ENCODE results near the gene KCTD20. TPM values are rescaled to one million over a fixed set of nuclear protein-coding genes. Genes with fewer than 3 reads are reported as not detected.

The KCTD20 gene
- total RNA-seq, 1 donor from 2014 or later, result 21.9 TPM

- DNase-seq (no peak), ATAC-seq (peak; percentile 69)
- intact Hi-C loops (cut with micrococcal nuclease), result no loop called here
These were observed 45.4 kb downstream of the KCTD20 start for GRCh38 chr6:36488221-36488620.

GRCh38 chr6:36489426-36489825 is 46.6 kb downstream of the KCTD20 start:
- DNase-seq (no peak), ATAC-seq (no peak)
- intact Hi-C loops (cut with micrococcal nuclease), result no loop called here

DNA sequence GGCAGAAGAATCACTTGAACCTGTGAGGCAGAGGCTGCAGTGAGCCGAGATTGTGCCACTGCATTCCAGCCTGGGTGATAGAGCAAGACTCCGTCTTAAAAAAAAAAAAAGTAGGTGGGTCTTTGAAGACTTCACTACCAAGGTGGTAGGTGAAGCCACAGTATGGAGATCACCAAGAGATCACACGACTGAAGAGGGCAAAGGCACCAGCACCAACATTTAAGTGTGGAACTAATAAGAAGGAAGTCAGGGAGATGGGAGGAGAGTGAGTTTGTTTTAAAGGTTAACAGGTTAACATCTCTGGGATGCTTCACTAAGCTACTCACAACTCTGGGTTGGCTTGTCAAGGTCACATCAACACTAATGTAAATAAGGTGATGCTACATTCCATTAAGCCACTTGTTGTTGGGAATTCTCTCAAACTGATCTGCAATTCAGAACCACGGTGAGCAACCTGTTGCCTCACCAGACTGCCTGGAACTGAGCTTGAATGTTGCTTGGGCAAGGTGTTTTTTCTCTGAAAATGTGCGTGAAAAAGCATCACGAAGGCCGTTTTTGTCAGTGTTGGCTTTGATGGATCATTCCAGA is 48.7 kb downstream of the KCTD20 start:
- no peak for ATAC-seq
- intact Hi-C loops (cut with micrococcal nuclease), result no loop called here
- DNase-seq, result no peak

GRCh38 chr6:36492092-36492491 is 49.3 kb downstream of the KCTD20 start:
- intact Hi-C loops (cut with micrococcal nuclease), result no loop called here
- no peak for ATAC-seq

GRCh38 chr6:36492621-36493020 is 49.8 kb downstream of the KCTD20 start:
- intact Hi-C loops (cut with micrococcal nuclease), result no loop called here
- DNase-seq (no peak), ATAC-seq (no peak)

More at GRCh38 chr6:36492092-36492491, 49.3 kb downstream of the KCTD20 start:
- no peak for DNase-seq

GRCh38 chr6:36493319-36493718 is 50.5 kb downstream of the KCTD20 start:
- no peak for ATAC-seq
- DNase-seq, result no peak
- intact Hi-C loops (cut with micrococcal nuclease), result no loop called here

DNA sequence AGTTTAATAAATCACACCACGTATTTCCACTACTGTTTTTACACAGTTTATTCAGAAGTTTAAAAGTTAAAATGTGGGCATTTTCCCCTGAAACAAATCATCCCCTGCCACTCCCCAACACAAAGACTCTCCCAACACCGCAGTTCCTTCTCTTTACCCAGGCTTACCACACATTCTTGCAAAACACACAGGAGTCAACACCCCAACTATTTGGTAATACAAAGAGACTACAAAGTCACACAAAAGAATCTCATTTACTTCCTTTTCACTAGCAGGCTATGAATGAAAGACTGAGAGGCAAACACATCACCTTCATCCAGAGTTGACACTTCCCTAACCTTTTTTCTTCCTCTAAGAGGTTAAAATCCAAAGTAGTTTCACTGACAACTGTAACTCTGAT is 51.1 kb downstream of the KCTD20 start:
- peak; percentile 15 for ATAC-seq
- intact Hi-C loops (cut with micrococcal nuclease), result no loop called here
- DNase-seq, result no peak

GRCh38 chr6:36495086-36495485 is 52.3 kb downstream of the KCTD20 start:
- DNase-seq (no peak), ATAC-seq (no peak)
- intact Hi-C loops (cut with micrococcal nuclease), result no loop called here

- DNase-seq, result no peak
- no peak for ATAC-seq
- intact Hi-C loops (cut with micrococcal nuclease), result no loop called here
These were observed 57.1 kb downstream of the KCTD20 start for GRCh38 chr6:36499918-36500317.

DNA sequence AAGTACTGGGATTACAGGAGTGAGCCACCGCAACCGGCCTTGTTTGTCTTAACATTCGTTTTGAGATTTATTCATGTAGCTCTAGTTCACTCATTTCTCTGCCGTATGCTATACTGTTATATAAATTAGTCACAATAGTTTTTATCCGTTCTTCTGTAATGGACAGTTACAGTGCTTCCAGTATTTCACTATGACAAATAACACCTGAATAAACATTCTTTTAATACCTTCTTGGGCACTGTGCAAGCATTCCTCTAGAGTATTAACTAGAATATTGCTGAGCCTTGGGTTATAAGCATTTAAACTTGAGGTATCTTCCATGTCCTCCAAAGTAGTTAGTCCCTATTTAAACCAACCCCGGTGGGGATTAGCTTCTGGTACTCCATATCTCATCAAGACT is 58.9 kb downstream of the KCTD20 start:
- intact Hi-C loops (cut with micrococcal nuclease), result no loop called here
- DNase-seq, result no peak
- no peak for ATAC-seq

DNA sequence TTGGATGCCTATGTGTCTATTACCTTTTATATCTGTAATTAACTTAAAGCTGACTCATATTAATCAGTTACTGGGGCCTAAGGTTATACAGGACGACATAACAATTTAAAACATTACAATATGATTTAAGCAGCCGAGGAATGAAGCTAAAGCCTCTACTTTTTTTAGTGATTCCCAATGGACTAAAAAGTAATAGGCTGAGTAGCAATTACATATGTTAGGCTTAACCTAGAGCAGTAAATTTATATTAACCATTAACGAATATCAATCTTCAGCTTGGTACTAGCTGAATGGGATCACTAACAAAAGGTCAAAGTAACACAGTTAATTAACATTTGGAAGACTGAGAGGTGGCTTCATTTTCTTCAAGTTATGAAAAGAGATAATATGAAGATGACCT is 61.4 kb downstream of the KCTD20 start:
- intact Hi-C loops (cut with micrococcal nuclease), result no loop called here
- ATAC-seq (no peak), DNase-seq (no peak)

- ATAC-seq (peak; percentile 37), DNase-seq (no peak)
- intact Hi-C loops (cut with micrococcal nuclease), result no loop called here
These were observed 62.2 kb downstream of the KCTD20 start for GRCh38 chr6:36504982-36505381.

GRCh38 chr6:36505744-36506534 is 63.1 kb downstream of the KCTD20 start:
- ATAC-seq (no peak), DNase-seq (no peak)
- intact Hi-C loops (cut with micrococcal nuclease), result no loop called here

DNA sequence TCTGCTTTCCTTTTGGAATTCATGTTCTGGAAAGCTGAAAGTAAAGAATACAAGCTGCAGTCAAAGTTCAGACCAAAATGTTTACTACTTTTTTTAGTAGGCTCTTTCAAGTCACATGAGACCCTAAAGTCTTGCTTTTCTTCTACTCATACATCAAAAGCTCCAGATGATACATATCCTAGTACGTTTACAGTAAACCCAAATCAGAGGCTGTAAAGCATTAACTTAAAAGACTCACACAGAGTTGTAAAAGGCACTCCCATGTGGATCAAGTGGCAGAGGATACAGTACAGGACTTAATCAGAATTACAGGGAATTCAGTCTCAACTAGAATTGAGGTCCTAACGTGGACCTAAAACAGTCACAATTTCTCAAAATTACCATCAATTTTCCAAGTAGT is 63.8 kb downstream of the KCTD20 start:
- no peak for DNase-seq
- intact Hi-C loops (cut with micrococcal nuclease), result no loop called here
- no peak for ATAC-seq

DNA sequence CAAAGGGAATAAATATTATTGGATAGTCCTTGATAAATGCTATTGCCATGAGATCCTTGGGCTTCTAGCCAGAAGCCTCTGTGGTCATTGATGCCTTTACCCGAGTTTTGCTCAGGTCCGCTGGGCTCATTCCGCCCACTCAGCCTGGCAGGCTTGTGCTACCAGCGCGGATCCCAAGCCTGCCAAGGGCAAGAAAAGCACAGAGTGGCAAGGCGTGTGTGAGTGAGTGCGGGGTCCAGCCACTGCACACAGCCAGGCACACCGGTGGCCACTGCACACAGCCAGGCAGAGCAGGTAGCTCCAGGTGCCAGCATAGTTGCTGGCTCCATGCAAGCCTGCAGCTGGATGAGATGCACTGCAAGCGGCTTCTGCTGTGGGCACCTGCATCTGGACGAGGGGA is 65.7 kb downstream of the KCTD20 start:
- intact Hi-C loops (cut with micrococcal nuclease), result no loop called here
- DNase-seq, result no peak
- no peak for ATAC-seq

DNA sequence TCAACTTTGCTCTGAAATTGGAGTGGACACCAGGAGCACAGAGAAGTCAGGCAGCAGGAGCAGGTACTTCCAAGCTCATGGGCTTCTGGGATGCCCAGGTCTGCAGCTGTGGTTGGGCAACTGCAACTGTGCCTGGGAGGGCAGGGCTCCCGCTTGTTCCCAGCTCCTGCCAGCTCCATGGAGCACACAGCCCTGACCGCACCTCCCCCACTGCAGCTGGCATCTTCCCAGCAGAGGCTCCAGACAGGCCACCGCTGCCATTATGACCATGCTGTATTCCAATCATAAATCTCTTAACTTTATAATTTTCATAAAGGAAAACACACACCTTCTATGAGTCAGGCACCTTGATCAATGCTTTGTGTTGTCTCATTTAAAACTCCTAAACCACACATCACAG is 67.6 kb downstream of the KCTD20 start:
- DNase-seq (no peak), ATAC-seq (peak; percentile 53)
- intact Hi-C loops (cut with micrococcal nuclease), result no loop called here

DNA sequence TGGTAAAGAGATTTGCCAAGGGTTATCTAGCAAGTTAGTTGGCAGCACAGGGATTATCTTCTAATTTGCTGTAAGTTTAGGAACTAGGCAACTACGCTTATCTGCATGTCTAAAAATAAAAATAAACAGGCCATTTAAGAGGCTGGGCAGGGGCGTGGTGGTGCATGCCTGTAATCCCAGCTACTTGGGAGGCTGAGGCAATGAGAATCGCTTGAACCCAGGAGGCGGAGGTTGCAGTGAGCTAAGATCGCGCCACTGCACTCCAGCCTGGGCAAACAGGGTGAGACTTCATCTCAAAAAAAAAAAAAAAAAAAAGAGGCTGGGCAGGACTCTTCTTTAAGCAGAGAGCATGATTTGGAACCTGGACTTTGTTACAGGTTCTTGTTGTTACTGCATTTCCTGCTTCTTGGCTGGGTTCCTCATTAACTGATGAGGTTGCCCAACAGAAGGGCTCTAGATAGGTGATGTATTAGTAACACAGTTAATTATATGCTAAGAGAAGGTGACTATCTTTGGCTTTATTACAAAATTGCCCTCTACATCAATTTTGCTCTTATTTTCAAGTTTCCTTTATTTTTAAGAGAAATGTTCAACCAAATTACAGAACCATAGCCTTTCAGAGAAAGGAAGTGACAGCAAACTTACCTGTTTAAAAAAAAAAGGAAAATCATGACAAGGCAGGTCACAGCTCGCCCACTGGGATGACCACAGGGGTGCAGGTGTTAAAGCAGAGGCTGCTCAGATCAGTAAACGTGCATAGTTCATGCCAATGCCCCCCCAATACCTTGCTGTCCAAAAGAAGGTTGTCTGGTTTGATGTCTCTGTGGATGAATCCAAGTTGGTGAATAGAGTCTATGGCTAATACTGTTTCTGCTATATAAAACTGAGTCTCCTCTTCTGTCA is 72.0 kb downstream of the KCTD20 start:
- DNase-seq (no peak), ATAC-seq (peak; percentile 11)
- intact Hi-C loops (cut with micrococcal nuclease), result no loop called here

GRCh38 chr6:36515844-36516243 is 73.0 kb downstream of the KCTD20 start:
- intact Hi-C loops (cut with micrococcal nuclease), result no loop called here
- no peak for DNase-seq
- ATAC-seq, result no peak

- peak; percentile 46 for ATAC-seq
- DNase-seq, result no peak
- intact Hi-C loops (cut with micrococcal nuclease), result no loop called here
These were observed 73.8 kb downstream of the KCTD20 start for GRCh38 chr6:36516559-36516958.

DNA sequence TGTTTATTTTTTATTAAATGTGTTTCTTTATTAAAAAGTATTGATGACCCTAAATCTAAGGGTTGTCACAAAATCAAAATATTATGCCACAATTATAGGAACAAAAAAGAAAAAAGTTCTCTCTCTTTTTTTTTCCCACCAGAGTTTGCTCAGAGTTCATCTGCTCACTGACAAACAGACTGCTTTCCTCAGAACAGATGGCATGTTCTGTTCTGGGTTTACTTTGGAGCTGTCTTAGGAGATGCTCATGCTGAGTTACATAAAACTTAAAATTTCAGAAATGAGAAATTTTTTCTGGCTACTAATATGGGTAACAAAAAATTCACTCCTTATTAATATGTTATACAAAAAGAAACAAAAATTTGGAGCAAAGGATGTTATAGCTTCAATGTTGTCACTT is 74.2 kb downstream of the KCTD20 start:
- ATAC-seq, result peak; percentile 43
- no peak for DNase-seq
- intact Hi-C loops (cut with micrococcal nuclease), result no loop called here

All from left ventricle myocardium superior (tissue), 1 donor.